ENCODE measurements around the gene NFIA.

The NFIA gene

DNA sequence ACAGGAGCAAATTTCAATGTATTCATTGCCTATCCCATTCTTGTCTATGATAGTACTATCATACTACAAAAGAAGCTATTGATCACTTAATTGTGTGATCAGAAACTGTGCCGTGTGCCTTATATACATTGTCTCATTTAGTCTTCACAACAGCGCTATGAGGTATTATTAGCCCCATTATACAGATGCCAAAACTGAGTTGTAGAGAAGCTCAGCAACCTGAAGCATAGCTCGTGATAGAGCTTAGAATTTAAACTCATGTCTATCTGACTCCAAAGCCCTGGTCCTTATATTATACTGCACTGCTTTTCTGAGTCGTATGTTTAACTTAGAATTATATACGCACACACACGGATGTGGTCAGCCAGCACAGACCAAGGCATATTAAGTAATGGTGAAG lies 315.1 kb downstream of the NFIA start:
- no peaks in the 10 kb centered on the region for H3K27me3 ChIP-seq (replicated peaks)
- TF ChIP-seq, protein P1, sequence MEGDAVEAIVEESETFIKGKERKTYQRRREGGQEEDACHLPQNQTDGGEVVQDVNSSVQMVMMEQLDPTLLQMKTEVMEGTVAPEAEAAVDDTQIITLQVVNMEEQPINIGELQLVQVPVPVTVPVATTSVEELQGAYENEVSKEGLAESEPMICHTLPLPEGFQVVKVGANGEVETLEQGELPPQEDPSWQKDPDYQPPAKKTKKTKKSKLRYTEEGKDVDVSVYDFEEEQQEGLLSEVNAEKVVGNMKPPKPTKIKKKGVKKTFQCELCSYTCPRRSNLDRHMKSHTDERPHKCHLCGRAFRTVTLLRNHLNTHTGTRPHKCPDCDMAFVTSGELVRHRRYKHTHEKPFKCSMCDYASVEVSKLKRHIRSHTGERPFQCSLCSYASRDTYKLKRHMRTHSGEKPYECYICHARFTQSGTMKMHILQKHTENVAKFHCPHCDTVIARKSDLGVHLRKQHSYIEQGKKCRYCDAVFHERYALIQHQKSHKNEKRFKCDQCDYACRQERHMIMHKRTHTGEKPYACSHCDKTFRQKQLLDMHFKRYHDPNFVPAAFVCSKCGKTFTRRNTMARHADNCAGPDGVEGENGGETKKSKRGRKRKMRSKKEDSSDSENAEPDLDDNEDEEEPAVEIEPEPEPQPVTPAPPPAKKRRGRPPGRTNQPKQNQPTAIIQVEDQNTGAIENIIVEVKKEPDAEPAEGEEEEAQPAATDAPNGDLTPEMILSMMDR (IDR thresholded peaks at IDR 0.05; ENCODE audit: low read depth, low read length, missing control alignments): no peak
- H3K36me3 ChIP-seq (replicated peaks): no peaks in the 10 kb centered on the region
- no peak overlapping the region for H3K27ac ChIP-seq
- in situ Hi-C loops (cut with HindIII; ENCODE audit: low pct_ligation_motif_present, low sequenced_read_pairs): no loop called here
- no peak overlapping the region for H3K4me3 ChIP-seq (ENCODE audit: low read depth, low read length)
- no peak for DNase-seq

DNA sequence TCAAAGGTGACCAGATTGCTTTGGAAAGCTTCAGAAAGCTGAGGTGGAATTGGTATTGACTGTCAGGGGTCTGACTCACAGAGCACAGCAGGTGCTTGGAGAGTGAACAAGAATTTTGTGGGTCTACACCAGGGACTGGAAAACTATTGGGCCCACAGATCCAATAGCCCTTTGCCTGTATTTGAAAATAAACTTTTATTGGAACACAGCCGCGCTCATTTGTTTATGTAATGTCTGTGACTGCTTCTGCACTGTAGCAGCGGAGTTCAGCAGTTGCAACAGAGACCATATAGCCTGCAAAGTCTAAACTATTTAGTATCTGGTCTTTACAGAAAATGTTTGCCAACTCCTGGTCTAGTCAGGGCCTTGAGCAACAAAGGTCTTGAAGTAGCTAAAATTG lies 315.6 kb downstream of the NFIA start:
- H3K27me3 ChIP-seq (replicated peaks): no peaks in the 10 kb centered on the region
- H3K4me3 ChIP-seq (ENCODE audit: low read depth, low read length): no peak overlapping the region
- no peaks in the 10 kb centered on the region for H3K36me3 ChIP-seq (replicated peaks)
- in situ Hi-C loops (cut with HindIII; ENCODE audit: low pct_ligation_motif_present, low sequenced_read_pairs): no loop called here
- TF ChIP-seq, protein P1 (IDR thresholded peaks at IDR 0.05; ENCODE audit: low read depth, low read length, missing control alignments): no peak
- DNase-seq: peak; percentile 30
- H3K27ac ChIP-seq: no peak overlapping the region

DNA sequence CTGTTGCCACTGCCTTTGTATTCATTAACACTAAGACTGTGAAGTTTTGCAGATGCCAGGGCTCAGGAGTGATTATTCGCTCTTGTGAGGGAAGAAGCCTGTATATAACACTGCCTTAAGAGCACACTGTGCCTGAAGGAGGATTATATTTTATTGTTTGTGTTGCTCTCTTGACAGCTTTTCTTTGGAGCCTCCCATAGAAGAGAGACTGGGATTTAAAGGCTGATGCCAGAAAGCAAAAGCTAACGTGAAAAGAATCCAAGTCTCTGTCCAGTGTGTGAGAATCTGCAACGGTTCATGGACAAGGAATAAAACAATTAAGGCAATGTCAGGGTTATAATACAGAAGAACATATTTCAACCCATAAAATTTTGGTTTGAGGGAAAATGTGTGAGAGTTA lies 316.8 kb downstream of the NFIA start:
- Histone ChIP-seq H3K4me3 (ENCODE audit: low read depth, low read length) (no peak overlapping the region), H3K27me3 (replicated peaks) (no peaks in the 10 kb centered on the region), H3K36me3 (replicated peaks) (no peaks in the 10 kb centered on the region), H3K27ac (no peak overlapping the region)
- in situ Hi-C loops (cut with HindIII; ENCODE audit: low pct_ligation_motif_present, low sequenced_read_pairs): no loop called here
- TF ChIP-seq, protein P1 (IDR thresholded peaks at IDR 0.05; ENCODE audit: low read depth, low read length, missing control alignments): no peak
- no peak for DNase-seq

DNA sequence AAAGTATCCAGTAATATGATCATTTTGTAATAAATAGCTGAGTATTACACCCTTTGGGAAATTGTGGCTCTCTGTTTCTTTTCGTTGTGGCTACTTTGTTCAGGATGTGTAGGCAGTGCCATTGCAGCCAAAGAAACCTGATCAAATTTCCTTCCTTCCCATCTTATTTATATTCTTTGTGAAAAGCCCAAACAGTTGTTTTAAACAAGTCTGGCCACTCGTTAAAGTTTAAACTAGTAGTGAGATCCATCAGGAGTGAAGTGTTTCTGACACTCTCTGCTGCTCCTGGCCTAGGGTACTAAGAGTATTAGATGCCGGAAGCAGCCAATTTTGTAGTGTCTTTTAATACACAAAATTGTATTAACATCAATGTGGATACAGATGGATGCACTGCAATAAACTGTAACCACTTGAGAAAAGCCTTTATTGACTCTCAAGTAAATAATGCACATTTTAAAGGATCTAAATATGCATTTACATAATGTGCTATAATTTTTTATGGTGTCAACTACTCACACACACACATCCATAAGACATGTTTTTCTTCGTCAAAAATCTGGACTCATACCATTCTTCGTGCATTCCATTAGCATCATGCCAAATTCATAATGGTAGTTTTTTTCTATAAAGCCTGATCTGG lies 317.9 kb downstream of the NFIA start:
- H3K27me3 ChIP-seq (replicated peaks): no peaks in the 10 kb centered on the region
- H3K4me3 ChIP-seq (ENCODE audit: low read depth, low read length): no peak overlapping the region
- H3K36me3 ChIP-seq (replicated peaks): no peaks in the 10 kb centered on the region
- in situ Hi-C loops (cut with HindIII; ENCODE audit: low pct_ligation_motif_present, low sequenced_read_pairs): no loop called here
- H3K27ac ChIP-seq: no peak overlapping the region
- no peak for DNase-seq
- TF ChIP-seq, protein P1 (IDR thresholded peaks at IDR 0.05; ENCODE audit: low read depth, low read length, missing control alignments): no peak

DNA sequence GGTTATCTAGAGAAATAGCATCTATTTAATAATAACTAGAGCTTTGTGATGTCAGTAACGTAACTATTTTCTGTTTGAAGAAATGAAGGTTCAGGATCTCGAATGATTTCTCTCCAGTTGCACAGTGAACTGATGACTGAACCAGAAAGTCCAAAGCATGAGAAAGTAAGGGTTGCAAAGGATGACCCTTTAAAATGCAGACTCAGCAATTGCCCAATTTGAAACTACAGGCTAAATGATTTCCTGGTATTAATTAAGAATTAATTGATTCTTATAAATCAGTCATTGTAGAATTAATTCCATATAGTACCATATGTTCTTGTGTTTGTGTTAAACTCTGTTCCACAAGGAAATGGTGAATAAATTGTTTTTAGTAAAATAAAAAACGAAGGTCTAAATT lies 318.6 kb downstream of the NFIA start:
- in situ Hi-C loops (cut with HindIII; ENCODE audit: low pct_ligation_motif_present, low sequenced_read_pairs): no loop called here
- no peak overlapping the region for H3K27ac ChIP-seq
- no peak overlapping the region for H3K4me3 ChIP-seq (ENCODE audit: low read depth, low read length)
- TF ChIP-seq, protein P1 (IDR thresholded peaks at IDR 0.05; ENCODE audit: low read depth, low read length, missing control alignments): no peak
- H3K36me3 ChIP-seq (replicated peaks): no peaks in the 10 kb centered on the region
- no peak for DNase-seq
- no peaks in the 10 kb centered on the region for H3K27me3 ChIP-seq (replicated peaks)
